ENCODE measurements around the gene TNPO1.

TNPO1 gene

GRCh38 chr5:72785801-72786200 lies 30.7 kb upstream of the TNPO1 start:
- H3K4me1 ChIP-seq (ENCODE audit: control insufficient read depth, insufficient read depth, low read length): no peaks in the 10 kb centered on the region; the same call in 1 of the 2 replicates
- TF ChIP-seq ZSCAN30 (tag by site-specific recombination; IDR thresholded peaks at IDR 0.05) (no peak), ZNF510 (tag by site-specific recombination; IDR thresholded peaks at IDR 0.05; ENCODE audit: insufficient replicate concordance) (no peak), ZNF140 (tag by site-specific recombination; IDR thresholded peaks at IDR 0.05) (no peak), ZNF660 (tag by site-specific recombination; IDR thresholded peaks at IDR 0.05) (no peak), SALL2 (tag by site-specific recombination; IDR thresholded peaks at IDR 0.05; ENCODE audit: borderline replicate concordance) (no peak), ZNF184 (tag by site-specific recombination; IDR thresholded peaks at IDR 0.05) (no peak), ZNF239 (tag by site-specific recombination; IDR thresholded peaks at IDR 0.05) (no peak), ZNF501 (tag by site-specific recombination; IDR thresholded peaks at IDR 0.05) (no peak), MYNN (tag by site-specific recombination; IDR thresholded peaks at IDR 0.05; ENCODE audit: borderline replicate concordance) (no peak), ZNF76 (tag by site-specific recombination; IDR thresholded peaks at IDR 0.05; ENCODE audit: borderline replicate concordance, low read depth) (no peak), YY2 (tag by site-specific recombination; IDR thresholded peaks at IDR 0.05) (no peak), ZNF548 (tag by site-specific recombination; IDR thresholded peaks at IDR 0.05) (no peak), ZNF146 (tag by site-specific recombination; IDR thresholded peaks at IDR 0.05) (no peak), ZNF214 (tag by site-specific recombination; IDR thresholded peaks at IDR 0.05; ENCODE audit: borderline replicate concordance) (no peak), SCRT2 (tag by site-specific recombination; IDR thresholded peaks at IDR 0.05) (no peak), TRIM28 (IDR thresholded peaks at IDR 0.05; ENCODE audit: borderline replicate concordance, low read length) (no peak), OVOL3 (tag by site-specific recombination; IDR thresholded peaks at IDR 0.05) (no peak), ZNF692 (tag by site-specific recombination; IDR thresholded peaks at IDR 0.05) (no peak)
- TF ChIP-seq, protein P1, sequence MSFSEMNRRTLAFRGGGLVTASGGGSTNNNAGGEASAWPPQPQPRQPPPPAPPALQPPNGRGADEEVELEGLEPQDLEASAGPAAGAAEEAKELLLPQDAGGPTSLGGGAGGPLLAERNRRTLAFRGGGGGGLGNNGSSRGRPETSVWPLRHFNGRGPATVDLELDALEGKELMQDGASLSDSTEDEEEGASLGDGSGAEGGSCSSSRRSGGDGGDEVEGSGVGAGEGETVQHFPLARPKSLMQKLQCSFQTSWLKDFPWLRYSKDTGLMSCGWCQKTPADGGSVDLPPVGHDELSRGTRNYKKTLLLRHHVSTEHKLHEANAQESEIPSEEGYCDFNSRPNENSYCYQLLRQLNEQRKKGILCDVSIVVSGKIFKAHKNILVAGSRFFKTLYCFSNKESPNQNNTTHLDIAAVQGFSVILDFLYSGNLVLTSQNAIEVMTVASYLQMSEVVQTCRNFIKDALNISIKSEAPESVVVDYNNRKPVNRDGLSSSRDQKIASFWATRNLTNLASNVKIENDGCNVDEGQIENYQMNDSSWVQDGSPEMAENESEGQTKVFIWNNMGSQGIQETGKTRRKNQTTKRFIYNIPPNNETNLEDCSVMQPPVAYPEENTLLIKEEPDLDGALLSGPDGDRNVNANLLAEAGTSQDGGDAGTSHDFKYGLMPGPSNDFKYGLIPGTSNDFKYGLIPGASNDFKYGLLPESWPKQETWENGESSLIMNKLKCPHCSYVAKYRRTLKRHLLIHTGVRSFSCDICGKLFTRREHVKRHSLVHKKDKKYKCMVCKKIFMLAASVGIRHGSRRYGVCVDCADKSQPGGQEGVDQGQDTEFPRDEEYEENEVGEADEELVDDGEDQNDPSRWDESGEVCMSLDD (tag by site-specific recombination; IDR thresholded peaks at IDR 0.05): no peak
- TF ChIP-seq, protein P2, sequence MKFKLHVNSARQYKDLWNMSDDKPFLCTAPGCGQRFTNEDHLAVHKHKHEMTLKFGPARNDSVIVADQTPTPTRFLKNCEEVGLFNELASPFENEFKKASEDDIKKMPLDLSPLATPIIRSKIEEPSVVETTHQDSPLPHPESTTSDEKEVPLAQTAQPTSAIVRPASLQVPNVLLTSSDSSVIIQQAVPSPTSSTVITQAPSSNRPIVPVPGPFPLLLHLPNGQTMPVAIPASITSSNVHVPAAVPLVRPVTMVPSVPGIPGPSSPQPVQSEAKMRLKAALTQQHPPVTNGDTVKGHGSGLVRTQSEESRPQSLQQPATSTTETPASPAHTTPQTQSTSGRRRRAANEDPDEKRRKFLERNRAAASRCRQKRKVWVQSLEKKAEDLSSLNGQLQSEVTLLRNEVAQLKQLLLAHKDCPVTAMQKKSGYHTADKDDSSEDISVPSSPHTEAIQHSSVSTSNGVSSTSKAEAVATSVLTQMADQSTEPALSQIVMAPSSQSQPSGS (tag by site-specific recombination; IDR thresholded peaks at IDR 0.05; ENCODE audit: low read depth): no peak
- no peak overlapping the region for H3K27ac ChIP-seq (ENCODE audit: extremely low read depth, low read depth, low read length)
- ChIA-PET POLR2A (no interaction called here), CTCF (no interaction called here)
- H3K9me3 ChIP-seq (ENCODE audit: control insufficient read depth, insufficient read depth, low read depth, low read length): no peaks in the 10 kb centered on the region
- H3K4me3 ChIP-seq (ENCODE audit: low read depth, low read length): no peak overlapping the region
- H3K36me3 ChIP-seq (ENCODE audit: control insufficient read depth in 2 of 2, insufficient read depth in 1 of 2, low read length in 2 of 2): no peaks in the 10 kb centered on the region

DNA sequence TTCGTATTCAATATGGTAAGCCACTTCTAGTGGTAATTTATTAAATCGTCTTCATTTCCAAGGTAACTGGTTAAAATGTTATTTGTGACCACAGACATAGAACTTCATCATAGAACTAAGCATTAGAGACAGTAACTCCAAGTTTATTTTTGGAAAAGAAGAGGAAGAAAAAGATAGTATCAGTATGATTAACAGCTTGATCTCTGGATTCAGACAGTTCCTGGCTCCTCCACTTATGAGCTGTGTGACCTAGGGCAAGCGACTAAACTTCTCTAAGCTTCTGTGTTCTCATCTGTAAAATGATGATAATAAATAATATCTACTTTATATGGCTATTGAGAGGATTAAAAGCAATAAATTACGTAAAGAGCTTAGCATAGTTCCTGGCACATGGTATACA lies 29.8 kb upstream of the TNPO1 start:
- ChIA-PET POLR2A (no interaction called here), CTCF (no interaction called here)

More for the DNA sequence above, 29.8 kb upstream of the TNPO1 start:
- H3K36me3 ChIP-seq (ENCODE audit: control insufficient read depth in 2 of 2, insufficient read depth in 1 of 2, low read length in 2 of 2): no peaks in the 10 kb centered on the region
- no peaks in the 10 kb centered on the region; the same call in 1 of the 2 replicates for H3K4me1 ChIP-seq (ENCODE audit: control insufficient read depth, insufficient read depth, low read length)
- TF ChIP-seq ZNF341 (tag by site-specific recombination; IDR thresholded peaks at IDR 0.05; ENCODE audit: low read depth): no peak
- no peak for TF ChIP-seq OSR2 (tag by site-specific recombination; IDR thresholded peaks at IDR 0.05)
- no peak for TF ChIP-seq ZNF362 (tag by site-specific recombination; IDR thresholded peaks at IDR 0.05)
- TF ChIP-seq ZNF600 (tag by site-specific recombination; IDR thresholded peaks at IDR 0.05): no peak
- TF ChIP-seq GLI2 (tag by site-specific recombination; IDR thresholded peaks at IDR 0.05; ENCODE audit: borderline replicate concordance, low read depth): no peak
- TF ChIP-seq ZNF585B (tag by site-specific recombination; IDR thresholded peaks at IDR 0.05): no peak
- no peak for TF ChIP-seq ZNF324 (tag by site-specific recombination; IDR thresholded peaks at IDR 0.05)
- TF ChIP-seq OVOL3 (tag by site-specific recombination; IDR thresholded peaks at IDR 0.05): no peak
- TF ChIP-seq ZNF16 (tag by site-specific recombination; IDR thresholded peaks at IDR 0.05; ENCODE audit: low read depth): no peak
- TF ChIP-seq KLF16 (tag by site-specific recombination; IDR thresholded peaks at IDR 0.05): no peak
- no peaks in the 10 kb centered on the region for H3K9me3 ChIP-seq (ENCODE audit: control insufficient read depth, insufficient read depth, low read depth, low read length)
- H3K27ac ChIP-seq (ENCODE audit: extremely low read depth, low read depth, low read length): no peak overlapping the region
- no peak overlapping the region for H3K4me3 ChIP-seq (ENCODE audit: low read depth, low read length)
